NB4 (cell line): ENCODE measurements around the gene PHF12.

Source experiments
- DNase-seq: peaks from one replicate; pipeline ENCODE4 v3.0.0; 2010; ENCODE audit warnings: low read depth
- H3K4me3 ChIP-seq: one replicate; pipeline ENCODE4 v1.5.1; 2011; ENCODE audit warnings: mild to moderate bottlenecking, low read depth, low read length, moderate library complexity
- CTCF ChIP-seq: IDR thresholded peaks from one replicate; pipeline ENCODE4 v1.5.1; 2012; ENCODE audit warnings: low read depth, low read length
- MYC ChIP-seq: IDR thresholded peaks from 2 replicates; pipeline ENCODE4 v1.6.1; 2011; ENCODE audit warnings: low read depth, low read length
- POLR2A ChIP-seq: IDR thresholded peaks from 2 replicates; pipeline ENCODE4 v1.6.1; 2011; ENCODE audit warnings: mild to moderate bottlenecking; ENCODE audit not compliant: insufficient read length; ENCODE audit errors: extremely low read depth
- TF ChIP-seq, protein P1 (sequence below): IDR thresholded peaks from 2 replicates; pipeline ENCODE4 v1.6.1; 2011; ENCODE audit warnings: low read depth, low read length

The PHF12 gene

DNA sequence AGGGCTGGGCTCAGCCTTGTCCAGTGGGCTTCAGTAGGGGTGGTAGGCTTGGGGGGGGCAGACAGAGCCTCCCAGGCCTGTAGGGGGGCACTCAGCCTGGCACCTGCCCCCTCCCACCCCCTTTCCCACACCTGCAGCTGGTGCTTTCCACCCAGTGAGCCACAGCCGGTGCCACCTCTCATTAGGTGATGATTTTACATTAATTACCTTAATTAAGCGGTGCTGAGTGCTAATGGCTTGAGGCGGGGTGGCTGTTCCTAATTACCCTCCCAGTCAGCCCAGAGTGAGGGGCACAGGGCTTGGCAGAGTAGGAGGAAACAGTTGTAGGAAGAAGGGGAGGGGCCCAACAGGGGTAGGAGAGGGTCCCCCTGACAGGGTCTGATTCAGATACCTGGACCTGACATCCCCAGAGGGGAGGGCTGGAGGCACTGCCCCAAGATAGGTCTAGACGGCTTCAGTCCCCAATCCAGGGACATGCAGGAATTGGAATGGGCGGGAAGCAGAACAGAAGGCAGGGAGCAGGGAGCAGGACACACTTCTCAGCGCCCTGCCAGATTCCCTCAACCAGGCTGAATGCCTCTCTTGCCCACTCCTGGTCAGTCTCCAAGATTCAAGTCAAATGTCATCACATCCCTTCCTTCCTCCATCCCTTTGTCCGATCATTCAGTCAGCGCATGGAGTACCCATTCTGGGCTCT, 26.5 kb upstream of the PHF12 start:
- no peak overlapping the region for H3K4me3 ChIP-seq
- DNase-seq, result no peak
- TF ChIP-seq MYC (no peak), POLR2A (no peak), CTCF (no peak)
- TF ChIP-seq, protein P1, sequence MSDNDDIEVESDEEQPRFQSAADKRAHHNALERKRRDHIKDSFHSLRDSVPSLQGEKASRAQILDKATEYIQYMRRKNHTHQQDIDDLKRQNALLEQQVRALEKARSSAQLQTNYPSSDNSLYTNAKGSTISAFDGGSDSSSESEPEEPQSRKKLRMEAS, result no peak

GRCh38 chr17:28975646-28976045, 24.3 kb upstream of the PHF12 start:
- TF ChIP-seq MYC (no peak), CTCF (no peak)
- TF ChIP-seq, protein P1, result no peak
- DNase-seq, result no peak
- H3K4me3 ChIP-seq, result no peak overlapping the region

DNA sequence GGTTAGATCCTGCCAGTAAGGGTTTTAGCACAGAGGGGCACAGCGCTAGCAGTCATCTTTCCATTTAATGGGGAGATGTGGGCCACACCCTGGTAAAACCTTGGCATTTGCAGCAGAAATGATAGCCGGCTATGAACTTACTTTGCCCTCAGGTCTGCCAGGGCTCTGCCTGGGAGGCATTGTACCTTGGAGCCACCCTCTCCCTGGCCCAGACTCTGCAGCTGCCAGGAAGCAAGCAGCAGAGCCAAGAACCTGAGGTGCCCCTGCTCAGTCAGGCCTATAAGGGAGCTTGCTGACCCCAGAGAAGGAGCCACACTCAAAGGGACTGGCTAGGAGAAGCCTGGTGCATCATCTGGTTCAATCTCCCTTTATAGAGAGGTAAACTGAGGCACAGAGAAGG, 23.7 kb upstream of the PHF12 start:
- TF ChIP-seq POLR2A, result no peak
- no peak for TF ChIP-seq CTCF
- TF ChIP-seq, protein P1, result no peak
- no peak for TF ChIP-seq MYC
- no peak for DNase-seq
- no peak overlapping the region for H3K4me3 ChIP-seq

- DNase-seq, result no peak
- no peak overlapping the region for H3K4me3 ChIP-seq
- TF ChIP-seq, protein P1, result no peak
- TF ChIP-seq MYC, result no peak
- no peak for TF ChIP-seq CTCF
- TF ChIP-seq POLR2A, result no peak
Observed at GRCh38 chr17:28974451-28974850, 23.1 kb upstream of the PHF12 start.

GRCh38 chr17:28973425-28973824, 22.1 kb upstream of the PHF12 start:
- no peak for DNase-seq
- H3K4me3 ChIP-seq, result no peak overlapping the region
- TF ChIP-seq CTCF, result no peak
- no peak for TF ChIP-seq MYC
- TF ChIP-seq, protein P1, result no peak
- no peak for TF ChIP-seq POLR2A
